HG03520 (cell line): ENCODE results near the gene WFDC9.
"Not testable (repeated sequence)": the region's sequence is repeated elsewhere in the genome, so short reads cannot be mapped to it uniquely, and the experiment has no call there.

Experiments
- ATAC-seq: cut with Tn5 transposase; IDR thresholded peaks from one replicate; pipeline ENCODE4 v1.9.1; 2021; ENCODE audit warnings: mild to moderate bottlenecking, moderate library complexity; ENCODE audit not compliant: unreplicated experiment

WFDC9 gene

GRCh38 chr20:45593498-45593897 lies 37.6 kb downstream of the WFDC9 start:
- no peak for ATAC-seq

GRCh38 chr20:45592574-45593189 lies 38.4 kb downstream of the WFDC9 start:
- ATAC-seq = no peak

GRCh38 chr20:45589725-45590124 lies 41.4 kb downstream of the WFDC9 start:
- ATAC-seq = no peak

GRCh38 chr20:45588800-45589199 lies 42.3 kb downstream of the WFDC9 start:
- no peak for ATAC-seq

- not testable (repeated sequence) for ATAC-seq
Measured at GRCh38 chr20:45585986-45586385, 45.1 kb downstream of the WFDC9 start.

GRCh38 chr20:45584294-45584693 lies 46.8 kb downstream of the WFDC9 start:
- not testable (repeated sequence) for ATAC-seq

GRCh38 chr20:45583502-45583901 lies 47.6 kb downstream of the WFDC9 start:
- no peak for ATAC-seq

GRCh38 chr20:45581702-45582101 lies 49.4 kb downstream of the WFDC9 start:
- ATAC-seq = no peak

GRCh38 chr20:45579184-45579583 lies 51.9 kb downstream of the WFDC9 start, which contains the start of gene WFDC8:
Gene WFDC8 (minus strand): TSS chr20:45579284. CDS start chr20:45579247, 37 bp downstream.
- no peak for ATAC-seq

- no peak for ATAC-seq
Measured at GRCh38 chr20:45578231-45578630, 52.9 kb downstream of the WFDC9 start.

GRCh38 chr20:45576995-45577394 lies 54.1 kb downstream of the WFDC9 start:
- no peak for ATAC-seq

- ATAC-seq = no peak
Measured at GRCh38 chr20:45575931-45576330, 55.2 kb downstream of the WFDC9 start.

GRCh38 chr20:45569650-45570049 lies 61.4 kb downstream of the WFDC9 start:
- ATAC-seq = not testable (repeated sequence)

- no peak for ATAC-seq
Measured at GRCh38 chr20:45564760-45565276, 66.3 kb downstream of the WFDC9 start.
